Left ventricle myocardium inferior (tissue), 1 donor: ENCODE data around the gene COPZ1. TPM values are rescaled to one million over a fixed set of nuclear protein-coding genes. Genes with fewer than 3 reads are reported as not detected.
A peak's percentile ranks its signal among the peaks of the same experiment; 100 is the strongest.

ENCODE experiments used
- DNase-seq: peaks from one replicate; pipeline ENCODE4 v3.0.0-alpha.2; 2020
- H3K27ac ChIP-seq: fragments of 200-600 bp; replicated peaks from 2 replicates; pipeline ENCODE4 v1.8.0; 2021
- H3K27me3 ChIP-seq: fragments of 200-600 bp; 2 replicates; pipeline ENCODE4 v1.8.0; 2021; ENCODE audit warnings: low read depth
- H3K36me3 ChIP-seq: fragments of 200-600 bp; 2 replicates; pipeline ENCODE4 v1.8.0; 2021
- H3K4me1 ChIP-seq: fragments of 200-600 bp; 2 replicates; pipeline ENCODE4 v1.8.0; 2021
- H3K4me3 ChIP-seq: fragments of 200-600 bp; 2 replicates; pipeline ENCODE4 v1.8.0; 2021; ENCODE audit warnings: mild to moderate bottlenecking, moderate library complexity
- H3K9me3 ChIP-seq: fragments of 200-600 bp; replicated peaks from 2 replicates; pipeline ENCODE4 v1.8.0; 2021
- CTCF ChIP-seq: fragments of 200-600 bp; IDR thresholded peaks from 2 replicates; pipeline ENCODE4 v1.8.0; 2021; ENCODE audit warnings: antibody characterized with exemption, mild to moderate bottlenecking, borderline replicate concordance
- intact Hi-C: fragments of 100-400 bp; cut with micrococcal nuclease; formaldehyde crosslinking; loops from one replicate; pipeline ENCODE4 v1.11.0; 2022
- total RNA-seq: library from RNA; stranded (reverse); fragmentation: NEBNext Ultra II Directional; extraction: Animal tissue kit (Norgen Biotek cat#: 25700); gene quantifications from one replicate; pipeline ENCODE4 v1.2.1, GENCODE V29; 2021
- donor health status: DM: no; HTN: yes; CAD: no; lungs with severe emphysema.

COPZ1 gene
- total RNA-seq, 1 donor from 2014 or later: 110 TPM

DNA sequence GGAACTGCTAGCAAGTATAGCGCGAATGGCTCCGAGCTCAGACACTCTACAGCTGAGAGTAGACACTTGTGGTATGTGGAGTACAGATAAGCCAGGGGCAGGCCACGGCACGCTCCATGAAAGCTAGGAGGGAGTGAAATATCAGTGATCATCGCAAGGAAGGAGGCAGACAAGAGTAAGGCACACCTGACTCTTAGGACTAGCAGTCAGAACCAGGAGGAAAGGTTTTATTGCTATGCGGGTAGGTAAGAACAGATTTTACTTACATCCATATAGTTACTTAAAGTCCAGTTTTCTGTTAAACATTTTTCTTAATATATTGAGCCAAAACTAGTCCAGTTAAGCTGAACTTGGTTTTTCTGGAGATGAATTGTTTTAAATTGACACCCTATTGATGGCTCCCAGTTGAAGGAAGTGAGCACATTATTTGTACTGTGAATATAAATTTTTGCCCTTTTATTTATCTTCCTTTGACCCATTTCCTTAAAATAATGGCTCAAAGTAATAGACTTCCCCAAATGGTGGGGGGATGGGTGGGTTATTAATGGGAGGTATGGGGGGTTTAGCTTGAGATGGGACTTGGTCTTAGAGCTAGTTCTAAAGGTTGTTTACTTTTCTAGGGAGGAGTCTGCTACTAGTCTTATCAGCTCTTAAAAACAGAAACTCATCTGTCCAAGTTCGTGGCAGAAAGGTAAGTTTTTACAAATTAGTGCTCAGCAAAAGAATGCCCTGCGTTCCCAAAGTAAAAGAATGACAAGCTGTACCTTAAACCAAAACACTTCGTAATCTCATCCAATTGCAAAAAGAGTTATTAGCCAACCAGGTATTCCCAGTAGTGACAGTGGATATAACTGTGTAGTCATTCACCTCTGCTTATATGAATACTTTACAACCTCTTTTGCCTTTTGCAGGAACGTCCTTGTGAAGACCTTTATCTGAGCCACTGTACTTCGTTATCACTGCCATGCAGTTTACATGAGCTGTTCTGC lies 38.6 kb upstream of the COPZ1 start:
- no peak for TF ChIP-seq CTCF
- no peak for DNase-seq
- Histone ChIP-seq H3K9me3 (no peaks in the 10 kb centered on the region), H3K4me1 (peaks cover 64% of the 10 kb centered on the region), H3K4me3 (peak overlapping the region; percentile 81), H3K27me3 (no peaks in the 10 kb centered on the region), H3K36me3 (peaks cover 76% of the 10 kb centered on the region), H3K27ac (peak overlapping the region; percentile 47)
- intact Hi-C loops: no loop called here

GRCh38 chr12:54287261-54288157 lies 37.4 kb upstream of the COPZ1 start:
- intact Hi-C loops: no loop called here
- peaks cover 53% of the 10 kb centered on the region for H3K4me1 ChIP-seq
- TF ChIP-seq CTCF: no peak

DNA sequence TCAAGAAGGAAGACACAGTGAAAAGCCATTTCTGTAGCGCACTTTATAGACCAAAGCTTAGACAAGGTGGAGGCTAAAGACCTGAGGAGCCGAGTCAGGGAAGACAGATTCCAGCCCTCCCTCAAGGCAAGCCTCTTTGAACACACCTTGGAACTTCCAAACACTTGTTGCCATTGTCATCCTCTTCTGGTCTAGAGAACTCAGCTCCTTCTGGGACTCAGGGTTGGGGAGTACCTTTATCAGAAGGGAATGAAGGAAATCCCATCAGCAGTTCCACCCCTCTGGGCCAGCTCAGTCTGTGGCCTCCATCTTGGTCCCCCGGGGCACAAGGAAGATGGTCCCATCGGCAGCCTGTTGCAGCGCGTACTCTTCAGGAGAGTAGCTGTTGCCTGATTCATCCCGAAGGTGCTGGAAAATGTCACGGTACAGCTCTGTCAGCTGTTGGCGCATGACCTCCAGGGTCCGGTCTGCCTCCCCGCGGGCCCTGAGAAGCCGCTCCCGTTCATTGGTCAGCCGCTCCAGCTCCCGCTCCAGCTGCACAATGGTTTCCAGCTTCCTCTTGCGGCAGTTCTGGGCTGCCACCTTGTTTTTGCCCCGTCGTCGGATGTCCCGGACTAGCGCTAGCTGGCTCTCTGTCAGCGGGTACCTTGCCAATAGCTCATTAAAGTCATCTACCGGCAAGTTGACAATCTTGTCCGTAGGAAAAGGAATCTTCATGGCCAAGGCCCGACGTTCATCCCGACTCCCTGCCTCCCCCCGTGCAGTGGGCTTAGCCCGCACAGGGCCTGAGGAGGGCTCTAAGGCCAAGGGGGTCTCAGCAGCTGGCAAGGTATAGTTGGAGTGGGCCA lies 32.6 kb upstream of the COPZ1 start:
- no peak for DNase-seq
- intact Hi-C loops: no loop called here

More at GRCh38 chr12:54287261-54288157, 37.4 kb upstream of the COPZ1 start:
- no peak for DNase-seq
- no peaks in the 10 kb centered on the region for H3K27me3 ChIP-seq
- no peaks in the 10 kb centered on the region for H3K9me3 ChIP-seq
- H3K4me3 ChIP-seq: no peak overlapping the region
- peaks cover 64% of the 10 kb centered on the region for H3K36me3 ChIP-seq
- H3K27ac ChIP-seq: peak overlapping the region; percentile 47

GRCh38 chr12:54292931-54293241 lies 32.0 kb upstream of the COPZ1 start:
- peaks cover 15% of the 10 kb centered on the region for H3K36me3 ChIP-seq
- intact Hi-C loops: no loop called here
- H3K27me3 ChIP-seq: peaks cover 4% of the 10 kb centered on the region
- H3K4me3 ChIP-seq: no peak overlapping the region
- DNase-seq: no peak
- TF ChIP-seq CTCF: no peak
- H3K9me3 ChIP-seq: no peaks in the 10 kb centered on the region
- H3K27ac ChIP-seq: no peak overlapping the region
- H3K4me1 ChIP-seq: no peaks in the 10 kb centered on the region

More for the DNA sequence above, 32.6 kb upstream of the COPZ1 start:
- no peak overlapping the region for H3K4me3 ChIP-seq
- peaks cover 5% of the 10 kb centered on the region for H3K4me1 ChIP-seq
- peaks cover 21% of the 10 kb centered on the region for H3K36me3 ChIP-seq
- H3K27ac ChIP-seq: no peak overlapping the region
- no peaks in the 10 kb centered on the region for H3K9me3 ChIP-seq
- TF ChIP-seq CTCF: no peak
- no peaks in the 10 kb centered on the region for H3K27me3 ChIP-seq
